Panc1 (cell line): Measurements from ENCODE around the gene RYR3.

ENCODE experiments used
- CTCF ChIP-seq: fragments of 450-650 bp; IDR thresholded peaks from 2 replicates; pipeline ENCODE4 v1.5.1; 2017; ENCODE audit warnings: mild to moderate bottlenecking
- POLR2AphosphoS5 ChIP-seq: IDR thresholded peaks from 2 replicates; pipeline ENCODE4 v1.6.1; 2012; ENCODE audit warnings: mild to moderate bottlenecking, low read depth, low read length, moderate library complexity
- SIN3A ChIP-seq: IDR thresholded peaks from 2 replicates; pipeline ENCODE4 v1.6.1; 2012; ENCODE audit warnings: low read depth, mild to moderate bottlenecking, low read length, moderate library complexity, borderline replicate concordance; ENCODE audit not compliant: insufficient read depth
- TCF7L2 ChIP-seq: IDR thresholded peaks from 2 replicates; pipeline ENCODE4 v1.6.1; 2011; ENCODE audit warnings: mild to moderate bottlenecking, low read depth, low read length, inconsistent platforms

- TF ChIP-seq CTCF (no peak), SIN3A (no peak), POLR2AphosphoS5 (no peak), TCF7L2 (no peak)
These were observed 428.3 kb downstream of the RYR3 start for GRCh38 chr15:33738941-33739664.
